ENCODE results near the gene CMC2.

Gene CMC2

GRCh38 chr16:80923356-80923755 is 83.3 kb downstream of the CMC2 start:
- TF ChIP-seq SPI1 (IDR thresholded peaks at IDR 0.05; ENCODE audit: borderline replicate concordance, low read depth) (no peak), POLR2AphosphoS5 (IDR thresholded peaks at IDR 0.05; ENCODE audit: low read depth) (no peak), GABPA (IDR thresholded peaks at IDR 0.05; ENCODE audit: low read depth) (no peak)
- TF ChIP-seq, protein P1, sequence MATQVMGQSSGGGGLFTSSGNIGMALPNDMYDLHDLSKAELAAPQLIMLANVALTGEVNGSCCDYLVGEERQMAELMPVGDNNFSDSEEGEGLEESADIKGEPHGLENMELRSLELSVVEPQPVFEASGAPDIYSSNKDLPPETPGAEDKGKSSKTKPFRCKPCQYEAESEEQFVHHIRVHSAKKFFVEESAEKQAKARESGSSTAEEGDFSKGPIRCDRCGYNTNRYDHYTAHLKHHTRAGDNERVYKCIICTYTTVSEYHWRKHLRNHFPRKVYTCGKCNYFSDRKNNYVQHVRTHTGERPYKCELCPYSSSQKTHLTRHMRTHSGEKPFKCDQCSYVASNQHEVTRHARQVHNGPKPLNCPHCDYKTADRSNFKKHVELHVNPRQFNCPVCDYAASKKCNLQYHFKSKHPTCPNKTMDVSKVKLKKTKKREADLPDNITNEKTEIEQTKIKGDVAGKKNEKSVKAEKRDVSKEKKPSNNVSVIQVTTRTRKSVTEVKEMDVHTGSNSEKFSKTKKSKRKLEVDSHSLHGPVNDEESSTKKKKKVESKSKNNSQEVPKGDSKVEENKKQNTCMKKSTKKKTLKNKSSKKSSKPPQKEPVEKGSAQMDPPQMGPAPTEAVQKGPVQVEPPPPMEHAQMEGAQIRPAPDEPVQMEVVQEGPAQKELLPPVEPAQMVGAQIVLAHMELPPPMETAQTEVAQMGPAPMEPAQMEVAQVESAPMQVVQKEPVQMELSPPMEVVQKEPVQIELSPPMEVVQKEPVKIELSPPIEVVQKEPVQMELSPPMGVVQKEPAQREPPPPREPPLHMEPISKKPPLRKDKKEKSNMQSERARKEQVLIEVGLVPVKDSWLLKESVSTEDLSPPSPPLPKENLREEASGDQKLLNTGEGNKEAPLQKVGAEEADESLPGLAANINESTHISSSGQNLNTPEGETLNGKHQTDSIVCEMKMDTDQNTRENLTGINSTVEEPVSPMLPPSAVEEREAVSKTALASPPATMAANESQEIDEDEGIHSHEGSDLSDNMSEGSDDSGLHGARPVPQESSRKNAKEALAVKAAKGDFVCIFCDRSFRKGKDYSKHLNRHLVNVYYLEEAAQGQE (IDR thresholded peaks at IDR 0.05; ENCODE audit: insufficient replicate concordance, low read depth) = no peak
- TF ChIP-seq, protein P2, sequence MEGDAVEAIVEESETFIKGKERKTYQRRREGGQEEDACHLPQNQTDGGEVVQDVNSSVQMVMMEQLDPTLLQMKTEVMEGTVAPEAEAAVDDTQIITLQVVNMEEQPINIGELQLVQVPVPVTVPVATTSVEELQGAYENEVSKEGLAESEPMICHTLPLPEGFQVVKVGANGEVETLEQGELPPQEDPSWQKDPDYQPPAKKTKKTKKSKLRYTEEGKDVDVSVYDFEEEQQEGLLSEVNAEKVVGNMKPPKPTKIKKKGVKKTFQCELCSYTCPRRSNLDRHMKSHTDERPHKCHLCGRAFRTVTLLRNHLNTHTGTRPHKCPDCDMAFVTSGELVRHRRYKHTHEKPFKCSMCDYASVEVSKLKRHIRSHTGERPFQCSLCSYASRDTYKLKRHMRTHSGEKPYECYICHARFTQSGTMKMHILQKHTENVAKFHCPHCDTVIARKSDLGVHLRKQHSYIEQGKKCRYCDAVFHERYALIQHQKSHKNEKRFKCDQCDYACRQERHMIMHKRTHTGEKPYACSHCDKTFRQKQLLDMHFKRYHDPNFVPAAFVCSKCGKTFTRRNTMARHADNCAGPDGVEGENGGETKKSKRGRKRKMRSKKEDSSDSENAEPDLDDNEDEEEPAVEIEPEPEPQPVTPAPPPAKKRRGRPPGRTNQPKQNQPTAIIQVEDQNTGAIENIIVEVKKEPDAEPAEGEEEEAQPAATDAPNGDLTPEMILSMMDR (IDR thresholded peaks at IDR 0.05; ENCODE audit: insufficient read depth, low read length) = no peak
- H3K4me3 ChIP-seq (replicated peaks; ENCODE audit: insufficient read depth, low read length) = no peak overlapping the region
- DNase-seq (ENCODE audit: low read depth in 1 of 2, low spot score in 1 of 2) = no peak
- H3K27me3 ChIP-seq (ENCODE audit: insufficient read depth, poor library complexity, severe bottlenecking) = no peaks in the 10 kb centered on the region
- H3K27ac ChIP-seq (replicated peaks) = no peak overlapping the region
